H1 (cell line): Measurements from ENCODE around the gene CHD9NB. TPM values are rescaled to one million over a fixed set of nuclear protein-coding genes. Genes with fewer than 3 reads are reported as not detected.
A peak's percentile ranks its signal among the peaks of the same experiment; 100 is the strongest.

Experiments used
- CTCF ChIA-PET: fragments of 300-600 bp; sonication (Branson Sonifier 250); formaldehyde crosslinking; loops from one replicate; lab custom pipeline; 2021; ENCODE audit not compliant: partially characterized antibody; lab: Charles Lee
- POLR2A ChIA-PET: fragments of 300-600 bp; sonication (Branson Sonifier 250); formaldehyde crosslinking; loops from one replicate; lab custom pipeline; 2021; ENCODE audit warnings: inconsistent platforms; ENCODE audit not compliant: partially characterized antibody; lab: Charles Lee
- DNase-seq, 2 experiments: peaks; one replicate each; pipeline versions ENCODE4 v3.0.0 to v3.0.0-alpha.2; 2010 to 2022; ENCODE audit warnings: low spot score in 2 of 2, low read depth in 1 of 2, mixed read lengths in 1 of 2
- FAIRE-seq: peaks from 2 replicates; lab custom pipeline; 2011; peaks lifted over from hg19 to GRCh38; lab: Jason Lieb, UNC
- H2AFZ ChIP-seq: 2 replicates; pipeline ENCODE4 v1.8.1; 2012; ENCODE audit warnings: low read length, inconsistent platforms
- H2AK5ac ChIP-seq: 2 replicates; pipeline ENCODE4 v1.6.1; 2013; ENCODE audit warnings: low read depth, low read length
- H2BK120ac ChIP-seq: replicated peaks from 2 replicates; pipeline ENCODE3; 2013; ENCODE audit warnings: low read depth, low read length, inconsistent platforms
- H2BK12ac ChIP-seq: 2 replicates; pipeline ENCODE4 v1.6.1; 2013; ENCODE audit warnings: low read depth, low read length
- H2BK15ac ChIP-seq: 2 replicates; pipeline ENCODE4 v1.6.1; 2013; ENCODE audit warnings: low read length
- H2BK20ac ChIP-seq: 2 replicates; pipeline ENCODE4 v1.6.1; 2013; ENCODE audit warnings: low read length
- H2BK5ac ChIP-seq: 2 replicates; pipeline ENCODE4 v1.6.1; 2013; ENCODE audit warnings: low read depth, low read length
- H3K14ac ChIP-seq: 2 replicates; pipeline ENCODE4 v1.6.1; 2013; ENCODE audit warnings: inconsistent platforms; ENCODE audit not compliant: insufficient read length
- H3K18ac ChIP-seq: 2 replicates; pipeline ENCODE4 v1.6.1; 2013; ENCODE audit warnings: low read length; ENCODE audit errors: extremely low read depth
- H3K23ac ChIP-seq: 2 replicates; pipeline ENCODE4 v1.6.1; 2013; ENCODE audit warnings: inconsistent platforms; ENCODE audit not compliant: insufficient read length
- H3K23me2 ChIP-seq: 2 replicates; pipeline ENCODE4 v1.6.1; 2013; ENCODE audit warnings: low read depth, low read length
- H3K27ac ChIP-seq: 2 replicates; pipeline ENCODE4 v1.6.1; 2011; ENCODE audit warnings: low read depth, low read length, inconsistent platforms
- H3K27me3 ChIP-seq, 4 experiments: replicated peaks in 1 of 4; 1 replicate in 1 of 4; 2 replicates in 3 of 4; pipeline versions ENCODE4 v1.6.1 to v1.8.1; 2011 to 2013; ENCODE audit warnings: low read length in 3 of 4, mild to moderate bottlenecking in 3 of 4, inconsistent platforms in 2 of 4, mixed read lengths in 2 of 4, moderate library complexity in 1 of 4; ENCODE audit not compliant: control insufficient read depth in 3 of 4, insufficient read depth in 3 of 4; ENCODE audit errors: extremely low read depth in 1 of 4
- H3K36me3 ChIP-seq, 4 experiments: 2 replicates each; pipeline versions ENCODE4 v1.6.1 to v1.8.1; 2011 to 2013; ENCODE audit warnings: mild to moderate bottlenecking in 4 of 4, low read length in 3 of 4, moderate library complexity in 2 of 4, control low read depth in 1 of 4, inconsistent platforms in 1 of 4; ENCODE audit not compliant: insufficient read depth in 4 of 4, control insufficient read depth in 2 of 4
- H3K4ac ChIP-seq: replicated peaks from 2 replicates; pipeline ENCODE3; 2013; ENCODE audit warnings: low read length, low read depth, mixed read lengths, inconsistent platforms; ENCODE audit not compliant: insufficient read length
- H3K4me1 ChIP-seq, 4 experiments: replicated peaks in 1 of 4; 1 replicate in 1 of 4; 2 replicates in 3 of 4; pipeline versions ENCODE4 v1.6.1 to v1.8.1; 2011 to 2013; ENCODE audit warnings: low read length in 3 of 4, inconsistent platforms in 2 of 4, mixed read lengths in 1 of 4; ENCODE audit not compliant: insufficient read depth in 4 of 4, control insufficient read depth in 3 of 4
- H3K4me2 ChIP-seq, 2 experiments: 2 replicates each; pipeline versions ENCODE4 v1.6.1 to v1.8.1; 2011 to 2013; ENCODE audit warnings: low read depth in 2 of 2, low read length in 2 of 2, control low read depth in 1 of 2, inconsistent platforms in 1 of 2, mild to moderate bottlenecking in 1 of 2; ENCODE audit not compliant: insufficient read depth in 1 of 2
- H3K4me3 ChIP-seq, 4 experiments: fragments of 200-600, 300-600 bp in 1 of 4; sonication (generic), shearing (Covaris generic), sonication (Bioruptor Twin) in 1 of 4; 2 replicates each; pipeline versions ENCODE4 v1.5.1 to v1.8.1; 2011 to 2016; ENCODE audit warnings: low read length in 4 of 4, low read depth in 3 of 4, control low read depth in 2 of 4, inconsistent platforms in 2 of 4, mild to moderate bottlenecking in 2 of 4, mixed read lengths in 1 of 4, moderate library complexity in 1 of 4; ENCODE audit not compliant: insufficient read depth in 2 of 4; ENCODE audit errors: extremely low read depth in 1 of 4
- H3K56ac ChIP-seq: replicated peaks from 2 replicates; pipeline ENCODE3; 2013; ENCODE audit warnings: low read depth, mild to moderate bottlenecking, mixed read lengths, low read length, inconsistent platforms; ENCODE audit not compliant: insufficient read length
- H3K79me1 ChIP-seq: 2 replicates; pipeline ENCODE4 v1.6.1; 2013; ENCODE audit warnings: low read depth, low read length, control low read depth
- H3K79me2 ChIP-seq, 2 experiments: 2 replicates each; pipeline versions ENCODE4 v1.6.1 to v1.8.1; 2012 to 2013; ENCODE audit warnings: low read length in 2 of 2, mild to moderate bottlenecking in 2 of 2, inconsistent platforms in 1 of 2; ENCODE audit not compliant: insufficient read depth in 2 of 2, control insufficient read depth in 1 of 2
- H3K9ac ChIP-seq, 4 experiments: replicated peaks in 1 of 4; 1 replicate in 1 of 4; 2 replicates in 3 of 4; pipeline versions ENCODE4 v1.6.1 to v1.8.1; 2011 to 2013; ENCODE audit warnings: low read depth in 3 of 4, low read length in 3 of 4, control low read depth in 2 of 4, mild to moderate bottlenecking in 2 of 4, moderate library complexity in 2 of 4, inconsistent platforms in 1 of 4; ENCODE audit errors: extremely low read depth in 1 of 4
- H3K9me3 ChIP-seq, 2 experiments: 2 replicates each; pipeline versions ENCODE4 v1.6.1 to v1.8.1; 2012 to 2013; ENCODE audit warnings: mild to moderate bottlenecking in 2 of 2, moderate library complexity in 2 of 2, control low read depth in 1 of 2, inconsistent platforms in 1 of 2, low read depth in 1 of 2, low read length in 1 of 2, mixed read lengths in 1 of 2; ENCODE audit not compliant: insufficient read depth in 2 of 2
- H4K20me1 ChIP-seq, 2 experiments: replicated peaks in 1 of 2; 2 replicates each; pipeline versions ENCODE3 to v1.8.1; 2011 to 2013; ENCODE audit warnings: inconsistent platforms in 2 of 2, low read length in 2 of 2, mild to moderate bottlenecking in 1 of 2; ENCODE audit not compliant: insufficient read depth in 2 of 2, control insufficient read depth in 1 of 2
- H4K5ac ChIP-seq: 2 replicates; pipeline ENCODE4 v1.6.1; 2013; ENCODE audit warnings: low read length, low read depth, mixed read lengths, inconsistent platforms; ENCODE audit not compliant: insufficient read length
- H4K8ac ChIP-seq: 2 replicates; pipeline ENCODE4 v1.8.0; 2013; ENCODE audit warnings: mild to moderate bottlenecking, moderate library complexity, low read length, inconsistent platforms; ENCODE audit not compliant: insufficient read depth; ENCODE audit errors: extremely low read depth
- H4K91ac ChIP-seq: replicated peaks from 2 replicates; pipeline ENCODE3; 2013; ENCODE audit warnings: low read length, mixed read lengths, inconsistent platforms; ENCODE audit not compliant: insufficient read length
- NANOG ChIP-seq: IDR thresholded peaks from 2 replicates; pipeline ENCODE4 v1.6.1; 2011; ENCODE audit warnings: low read length, low read depth, mild to moderate bottlenecking, inconsistent platforms; ENCODE audit not compliant: insufficient read depth, poor library complexity, severe bottlenecking
- WGBS, 2 experiments: shearing (Covaris generic) in 1 of 2; methylation state at CpG; one replicate each; pipeline versions ENCODE4 v1.1.6 to v1.1.7; 2013 to 2015; ENCODE audit warnings: low lambda C conversion rate in 2 of 2, mixed read lengths in 2 of 2, inconsistent platforms in 1 of 2, low coverage in 1 of 2, missing lambda C conversion rate in 1 of 2; ENCODE audit not compliant: insufficient replicate concordance in 2 of 2, insufficient coverage in 1 of 2, insufficient read length in 1 of 2; ENCODE audit errors: extremely low coverage in 1 of 2, missing lambda C conversion rate in 1 of 2; 5-methylcytosine and 5-hydroxymethylcytosine counted together
- polyA plus RNA-seq, 7 experiments: library from polyadenylated mRNA; depleted of rRNA in 3 of 7; stranded (reverse) in 5 of 7; unstranded in 2 of 7; fragments of >200 nt in 5 of 7; fragments of 200-250 nt in 2 of 7; gene quantifications; 1 replicate in 5 of 7; 2 replicates in 1 of 7; 4 replicates in 1 of 7; pipeline versions ENCODE4 v1.2.1 to v1.2.3, GENCODE V29; 2011 to 2013; ENCODE audit warnings: missing spikeins in 2 of 7, mixed read lengths in 2 of 7
- total RNA-seq: library from RNA; stranded (reverse); fragmentation: NEBNext Ultra II Directional; extraction: Animal tissue kit (Norgen Biotek cat#: 25700); gene quantifications from 2 replicates; pipeline ENCODE4 v1.2.1, GENCODE V29; 2021

CHD9NB gene
- total and polyA plus RNA-seq, 2 of the 8 experiments (the other 6 are each of a cell fraction or from before 2014, with no cell fraction given): 4.5 to 5.9 TPM

GRCh38 chr16:53041320-53042051 is 11.2 kb downstream of the CHD9NB start:
- Histone ChIP-seq H3K23ac (no peak overlapping the region), H2AK5ac (no peak overlapping the region; the same call in 1 of the 2 replicates), H4K5ac (peak overlapping the region; percentile 12), H3K9me3 (no peaks in the 10 kb centered on the region), H4K91ac (peak overlapping the region; percentile 83), H3K56ac (peak overlapping the region; percentile 27), H3K36me3 (no peaks in the 10 kb centered on the region), H3K18ac (peak overlapping the region; percentile 92), H3K14ac (no peak overlapping the region), H3K4ac (peak overlapping the region; percentile 34), H3K79me1 (no peaks in the 10 kb centered on the region), H2BK20ac (peak overlapping the region; percentile 91; the same call in 1 of the 2 replicates), H4K8ac (no peak overlapping the region), H3K4me2 (peak overlapping the region; percentile 77 to 97), H2BK5ac (peak overlapping the region; percentile 93), H3K27ac (peak overlapping the region; percentile 75), H2AFZ (no peak overlapping the region), H3K4me3 (peak overlapping the region; percentile 42 to 69 (median 52); a peak in 6 of 8 replicates), H2BK15ac (no peak overlapping the region), H3K9ac (peak overlapping the region in 2 of 4 experiments; percentile 46 to 59; a peak in 3 of 7 replicates), H2BK12ac (peak overlapping the region; percentile 93; the same call in 1 of the 2 replicates), H3K27me3 (no peaks in the 10 kb centered on the region), H3K23me2 (peaks cover 21% of the 10 kb centered on the region), H2BK120ac (peak overlapping the region; percentile 26), H3K4me1 (peaks cover 2 to 27% (median 21%) of the 10 kb centered on the region in 4 experiments; a peak in 6 of 7 replicates), H4K20me1 (no peaks in the 10 kb centered on the region), H3K79me2 (peaks cover 0 to 10% of the 10 kb centered on the region in 2 experiments; a peak in 2 of 4 replicates)
- 8% methylated on average over 4 of the region's 4 CpGs; no CpG with 5 or more reads in 1 of the 2 experiments for whole genome bisulfite sequencing, 2 experiments
- peak in 1 of 2 experiments; percentile 56 for DNase-seq
- ChIA-PET POLR2A (interaction anchor here (0.8 to 1.4 kb wide), 4 partner anchors 11 to 77 kb away, joined by 3 to 5 read pairs (median 3); no protein-coding TSS in a partner anchor), CTCF (interaction anchor here (1.0 to 1.3 kb wide), 3 partner anchors 9 to 850 kb away, joined by 3 read pairs; no protein-coding TSS in a partner anchor)
- FAIRE-seq: peak; percentile 45
- TF ChIP-seq NANOG: no peak
